GM12891 (cell line): ENCODE measurements around the gene ARID2.

Source experiments
- DNase-seq: peaks from one replicate; pipeline ENCODE4 v3.0.0; 2011; ENCODE audit warnings: low spot score; ENCODE audit not compliant: insufficient read length
- FAIRE-seq: peaks from 2 replicates; lab custom pipeline; 2011; peaks lifted over from hg19 to GRCh38; lab: Jason Lieb, UNC
- PAX5 ChIP-seq: IDR thresholded peaks from 2 replicates; pipeline ENCODE4 v1.6.1; 2011; ENCODE audit warnings: low read length, moderate library complexity, mild to moderate bottlenecking; ENCODE audit not compliant: insufficient read depth, severe bottlenecking
- POLR2A ChIP-seq: IDR thresholded peaks from 2 replicates; pipeline ENCODE4 v1.6.1; 2011; ENCODE audit warnings: low read depth, low read length, control low read depth
- POLR2AphosphoS5 ChIP-seq: IDR thresholded peaks from 2 replicates; pipeline ENCODE4 v1.6.1; 2011; ENCODE audit warnings: low read depth, low read length, control low read depth
- POU2F2 ChIP-seq: IDR thresholded peaks from 2 replicates; pipeline ENCODE4 v1.6.1; 2011; ENCODE audit warnings: low read depth, mild to moderate bottlenecking, control low read depth, low read length, moderate library complexity
- SPI1 ChIP-seq: IDR thresholded peaks from 2 replicates; pipeline ENCODE4 v1.6.1; 2011; ENCODE audit warnings: low read depth, low read length, control low read depth
- TAF1 ChIP-seq: IDR thresholded peaks from 2 replicates; pipeline ENCODE4 v1.6.1; 2011; ENCODE audit warnings: low read depth, low read length, control low read depth

ARID2 gene

GRCh38 chr12:45781080-45781479, 51.6 kb downstream of the ARID2 start:
- DNase-seq (no peak), FAIRE-seq (no peak)
- TF ChIP-seq SPI1 (no peak), POU2F2 (no peak), TAF1 (no peak), POLR2AphosphoS5 (no peak), PAX5 (no peak), POLR2A (no peak)

- TF ChIP-seq PAX5 = no peak
- TF ChIP-seq POU2F2 = no peak
- TF ChIP-seq POLR2AphosphoS5 = no peak
- no peak for TF ChIP-seq TAF1
- TF ChIP-seq SPI1 = no peak
- TF ChIP-seq POLR2A = no peak
- no peak for DNase-seq
- FAIRE-seq = no peak
These were observed 55.8 kb downstream of the ARID2 start for GRCh38 chr12:45785315-45785714.

GRCh38 chr12:45789025-45789424, 59.5 kb downstream of the ARID2 start:
- FAIRE-seq = no peak
- no peak for TF ChIP-seq POU2F2
- TF ChIP-seq SPI1 = no peak
- no peak for TF ChIP-seq PAX5
- no peak for TF ChIP-seq POLR2AphosphoS5
- no peak for TF ChIP-seq POLR2A
- no peak for TF ChIP-seq TAF1
- DNase-seq = no peak

GRCh38 chr12:45794422-45794821, 64.9 kb downstream of the ARID2 start:
- DNase-seq (no peak), FAIRE-seq (no peak)
- TF ChIP-seq POLR2AphosphoS5 (no peak), TAF1 (no peak), SPI1 (no peak), PAX5 (no peak), POLR2A (no peak), POU2F2 (no peak)

GRCh38 chr12:45801625-45802024, 72.1 kb downstream of the ARID2 start:
- FAIRE-seq = no peak
- TF ChIP-seq POU2F2 (no peak), PAX5 (no peak), POLR2A (no peak), POLR2AphosphoS5 (no peak), SPI1 (no peak), TAF1 (no peak)
- no peak for DNase-seq

GRCh38 chr12:45803111-45803510, 73.6 kb downstream of the ARID2 start:
- TF ChIP-seq PAX5 = no peak
- no peak for TF ChIP-seq POU2F2
- no peak for TF ChIP-seq POLR2AphosphoS5
- FAIRE-seq (no peak), DNase-seq (no peak)

- TF ChIP-seq TAF1 (no peak), POU2F2 (no peak), SPI1 (no peak)
- DNase-seq (no peak), FAIRE-seq (no peak)
These were observed 87.1 kb downstream of the ARID2 start for GRCh38 chr12:45816652-45817051.

GRCh38 chr12:45827974-45828373, 98.5 kb downstream of the ARID2 start:
- FAIRE-seq (no peak), DNase-seq (no peak)
- TF ChIP-seq PAX5 (no peak), TAF1 (no peak), SPI1 (no peak), POU2F2 (no peak), POLR2AphosphoS5 (no peak), POLR2A (no peak)

- DNase-seq = no peak
- FAIRE-seq = no peak
- no peak for TF ChIP-seq POLR2AphosphoS5
- peak; percentile 16; the same call in 1 of the 2 replicates for TF ChIP-seq SPI1
These were observed 98.9 kb downstream of the ARID2 start for GRCh38 chr12:45828402-45828801.

- no peak for TF ChIP-seq PAX5
- TF ChIP-seq POLR2A = no peak
- FAIRE-seq = no peak
- no peak for DNase-seq
These were observed 102.1 kb downstream of the ARID2 start for GRCh38 chr12:45831590-45831989.

- no peak for FAIRE-seq
- no peak for TF ChIP-seq SPI1
- no peak for DNase-seq
These were observed 103.9 kb downstream of the ARID2 start for GRCh38 chr12:45833401-45833800.

- DNase-seq (no peak), FAIRE-seq (no peak)
- TF ChIP-seq POLR2A = no peak
- TF ChIP-seq PAX5 = no peak
- no peak for TF ChIP-seq TAF1
- no peak for TF ChIP-seq POLR2AphosphoS5
- no peak for TF ChIP-seq SPI1
- TF ChIP-seq POU2F2 = no peak
These were observed 105.3 kb downstream of the ARID2 start for GRCh38 chr12:45834809-45835208.
